ENCODE results near the gene FOXRED2.

FOXRED2 gene

DNA sequence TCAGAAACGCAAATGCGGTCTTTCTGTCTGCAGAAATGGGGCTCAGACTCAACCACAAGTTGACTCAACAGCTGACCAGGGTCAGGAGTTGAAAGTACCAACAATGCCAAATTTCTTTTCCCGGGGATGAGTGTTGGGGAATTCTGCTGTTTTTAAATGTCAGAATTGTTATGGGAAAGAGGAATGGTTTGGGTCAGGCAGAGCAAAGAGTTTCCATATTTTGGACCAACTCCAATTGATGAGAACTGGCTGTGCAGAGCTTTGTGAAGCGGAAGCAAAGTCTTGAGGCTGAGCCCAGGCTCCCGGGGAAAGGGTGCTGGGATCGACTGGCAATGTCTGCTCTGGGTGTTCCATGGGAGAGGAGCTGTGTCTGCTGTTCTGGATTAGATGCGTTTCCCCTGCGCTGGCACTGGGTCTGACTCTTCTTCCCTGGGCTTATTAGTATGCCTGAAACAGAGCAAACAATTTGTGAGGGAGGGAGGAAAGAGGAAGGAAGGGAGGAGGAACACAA, 61.6 kb downstream of the FOXRED2 start:
- DNase-seq = no peak

GRCh38 chr22:36443198-36443770, 63.6 kb downstream of the FOXRED2 start:
- no peak for DNase-seq

DNA sequence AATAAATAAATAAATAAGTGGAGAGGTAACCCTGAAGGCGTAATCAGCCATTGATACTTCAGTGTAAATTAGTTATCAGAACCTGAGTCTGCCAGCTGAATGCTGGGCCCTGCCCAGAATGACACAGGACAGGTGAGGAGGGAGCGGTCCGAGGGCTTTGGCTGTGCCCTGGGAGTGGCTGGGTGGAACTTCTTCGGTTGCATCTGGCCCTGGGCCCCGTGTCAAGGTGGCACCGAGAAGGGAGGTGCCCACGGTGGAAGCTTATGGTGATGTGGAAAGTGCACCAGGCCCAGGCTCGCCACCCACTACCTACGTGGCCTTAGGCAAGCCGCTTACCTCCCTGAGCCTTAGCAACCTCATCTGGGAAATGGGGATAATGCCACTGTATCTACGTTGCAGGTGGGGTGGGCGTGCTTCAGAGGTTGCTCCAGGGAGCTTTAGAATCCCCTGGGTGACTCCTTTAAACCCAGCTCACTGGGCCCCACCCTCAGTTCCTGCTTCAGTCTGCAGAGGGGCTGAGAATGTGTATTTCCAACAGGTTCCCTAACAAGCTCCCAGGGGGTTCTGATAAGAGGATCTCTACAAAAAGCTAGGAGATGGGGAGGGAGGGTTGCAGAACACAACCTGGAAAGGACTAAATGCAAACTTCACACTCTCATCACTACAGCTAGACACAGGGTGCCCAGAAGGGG, 64.2 kb downstream of the FOXRED2 start:
- DNase-seq = no peak

GRCh38 chr22:36440429-36441002, 66.3 kb downstream of the FOXRED2 start:
- no peak for DNase-seq

- peak; percentile 24 for DNase-seq
Observed at GRCh38 chr22:36439481-36440271, 67.2 kb downstream of the FOXRED2 start.

Measured in CD4-positive, alpha-beta T cell treated with Interleukin-6 for 4 hours (primary cell).